Measurements from ENCODE around the gene CPEB3.

CPEB3 gene

DNA sequence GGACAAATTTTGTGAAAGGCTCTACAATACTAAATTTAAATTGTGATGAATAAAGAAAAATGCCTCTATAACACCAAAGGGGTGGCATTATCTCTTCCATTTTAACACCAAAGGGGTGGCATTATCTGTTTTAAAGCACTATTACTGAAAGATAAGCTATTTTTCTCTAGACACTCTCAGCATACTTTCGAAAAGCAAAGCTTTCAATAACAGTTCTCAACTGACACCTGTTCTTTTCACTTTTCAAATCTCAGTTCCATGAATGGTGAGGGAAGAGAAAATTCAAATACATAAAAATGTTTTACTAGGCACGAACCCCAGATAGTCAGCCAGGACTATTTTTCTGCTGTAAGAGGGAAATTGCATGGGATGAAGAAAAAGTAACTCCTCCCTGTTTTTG, 103.8 kb downstream of the CPEB3 start:
- no peak overlapping the region for H3K4me3 ChIP-seq (ENCODE audit: low read length in 2 of 2)
- no peaks in the 10 kb centered on the region for H3K27me3 ChIP-seq (ENCODE audit: control insufficient read depth in 2 of 2, insufficient read depth in 2 of 2, low read length in 2 of 2)
- peaks cover 0 to 3% of the 10 kb centered on the region in 2 donors for H3K36me3 ChIP-seq (ENCODE audit: control insufficient read depth in 2 of 2, insufficient read depth in 2 of 2, low read length in 2 of 2)
- H3K9ac ChIP-seq (ENCODE audit: low read depth in 1 of 2, low read length in 2 of 2): no peak overlapping the region
- H3K4me1 ChIP-seq (ENCODE audit: control insufficient read depth in 2 of 2, insufficient read depth in 2 of 2, low read length in 2 of 2): no peaks in the 10 kb centered on the region
- no peak overlapping the region for H3K27ac ChIP-seq (ENCODE audit: low read depth in 2 of 2, low read length in 2 of 2)
- H3K9me3 ChIP-seq (ENCODE audit: control insufficient read depth in 2 of 2, low read length in 2 of 2): no peaks in the 10 kb centered on the region

DNA sequence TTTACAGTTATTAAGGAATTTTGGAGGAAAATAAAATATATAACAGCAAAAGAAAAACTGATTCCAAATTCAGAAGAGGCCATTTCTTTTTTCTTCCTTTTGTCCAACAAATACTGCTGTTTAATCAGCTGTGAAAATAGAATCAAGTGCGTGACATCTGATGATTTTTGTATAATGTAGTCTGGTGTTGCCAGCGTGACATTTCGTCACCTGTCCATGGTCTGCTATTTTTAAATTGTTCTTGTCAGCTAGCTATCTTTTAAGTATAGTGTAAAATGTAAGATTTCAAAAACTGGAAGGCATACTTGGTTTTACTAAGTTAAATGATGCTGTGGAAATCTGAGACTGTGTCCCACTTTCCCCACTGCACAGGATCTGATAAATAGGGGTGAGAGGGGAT, 105.9 kb downstream of the CPEB3 start:
- Histone ChIP-seq H3K9me3 (ENCODE audit: control insufficient read depth in 2 of 2, low read length in 2 of 2) (no peaks in the 10 kb centered on the region), H3K4me3 (ENCODE audit: low read length in 2 of 2) (no peak overlapping the region), H3K36me3 (ENCODE audit: control insufficient read depth in 2 of 2, insufficient read depth in 2 of 2, low read length in 2 of 2) (no peaks in the 10 kb centered on the region), H3K9ac (ENCODE audit: low read depth in 1 of 2, low read length in 2 of 2) (no peak overlapping the region), H3K27ac (ENCODE audit: low read depth in 2 of 2, low read length in 2 of 2) (no peak overlapping the region), H3K27me3 (ENCODE audit: control insufficient read depth in 2 of 2, insufficient read depth in 2 of 2, low read length in 2 of 2) (no peaks in the 10 kb centered on the region), H3K4me1 (ENCODE audit: control insufficient read depth in 2 of 2, insufficient read depth in 2 of 2, low read length in 2 of 2) (peaks cover 2 to 3% of the 10 kb centered on the region in 2 donors)

DNA sequence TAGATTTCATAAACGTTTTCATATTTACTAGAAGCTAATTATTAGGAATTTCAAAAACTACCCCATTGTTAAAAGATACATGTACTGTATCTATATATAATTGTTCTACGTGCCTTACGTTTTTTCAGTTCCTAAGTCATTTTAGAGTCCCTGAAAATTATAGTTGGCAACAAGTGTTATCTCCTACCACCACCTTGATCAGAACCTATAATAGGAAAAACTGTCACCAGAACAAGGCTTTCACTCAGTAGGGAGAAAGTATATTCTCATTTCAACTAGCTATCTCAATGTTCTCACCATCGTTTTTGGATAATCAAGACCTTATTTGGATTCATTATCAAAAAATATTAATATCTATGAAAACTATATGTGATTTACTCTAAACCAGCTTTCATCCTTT, 107.7 kb downstream of the CPEB3 start:
- no peaks in the 10 kb centered on the region for H3K36me3 ChIP-seq (ENCODE audit: control insufficient read depth in 2 of 2, insufficient read depth in 2 of 2, low read length in 2 of 2)
- no peak overlapping the region for H3K27ac ChIP-seq (ENCODE audit: low read depth in 2 of 2, low read length in 2 of 2)
- no peak overlapping the region for H3K4me3 ChIP-seq (ENCODE audit: low read length in 2 of 2)
- H3K9ac ChIP-seq (ENCODE audit: low read depth in 1 of 2, low read length in 2 of 2): no peak overlapping the region
- H3K9me3 ChIP-seq (ENCODE audit: control insufficient read depth in 2 of 2, low read length in 2 of 2): no peaks in the 10 kb centered on the region
- H3K27me3 ChIP-seq (ENCODE audit: control insufficient read depth in 2 of 2, insufficient read depth in 2 of 2, low read length in 2 of 2): no peaks in the 10 kb centered on the region
- H3K4me1 ChIP-seq (ENCODE audit: control insufficient read depth in 2 of 2, insufficient read depth in 2 of 2, low read length in 2 of 2): peaks cover 2 to 3% of the 10 kb centered on the region in 2 donors

DNA sequence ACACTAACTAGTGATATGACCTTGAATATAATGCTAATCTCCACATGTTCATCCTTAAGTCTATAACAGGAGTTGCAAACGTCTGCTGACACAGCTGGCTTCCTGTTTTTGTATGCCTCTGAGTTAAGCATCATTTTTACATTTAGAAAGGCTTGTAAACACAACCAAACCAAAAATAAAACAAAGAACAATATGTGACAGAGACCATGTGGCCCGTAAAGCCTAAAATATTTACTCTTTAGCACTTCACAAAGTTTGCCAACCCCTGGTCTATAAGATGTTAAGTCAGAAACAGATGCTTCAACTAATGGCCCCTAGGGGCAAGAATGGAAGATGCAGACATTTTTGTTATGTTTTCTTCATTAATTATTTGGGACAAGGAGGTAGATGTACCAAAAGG, 109.3 kb downstream of the CPEB3 start:
- H3K9me3 ChIP-seq (ENCODE audit: control insufficient read depth in 2 of 2, low read length in 2 of 2): no peaks in the 10 kb centered on the region
- H3K27ac ChIP-seq (ENCODE audit: low read depth in 2 of 2, low read length in 2 of 2): no peak overlapping the region
- no peak overlapping the region for H3K4me3 ChIP-seq (ENCODE audit: low read length in 2 of 2)
- no peaks in the 10 kb centered on the region for H3K36me3 ChIP-seq (ENCODE audit: control insufficient read depth in 2 of 2, insufficient read depth in 2 of 2, low read length in 2 of 2)
- H3K4me1 ChIP-seq (ENCODE audit: control insufficient read depth in 2 of 2, insufficient read depth in 2 of 2, low read length in 2 of 2): peaks cover 2 to 3% of the 10 kb centered on the region in 2 donors
- H3K9ac ChIP-seq (ENCODE audit: low read depth in 1 of 2, low read length in 2 of 2): no peak overlapping the region
- H3K27me3 ChIP-seq (ENCODE audit: control insufficient read depth in 2 of 2, insufficient read depth in 2 of 2, low read length in 2 of 2): no peaks in the 10 kb centered on the region

DNA sequence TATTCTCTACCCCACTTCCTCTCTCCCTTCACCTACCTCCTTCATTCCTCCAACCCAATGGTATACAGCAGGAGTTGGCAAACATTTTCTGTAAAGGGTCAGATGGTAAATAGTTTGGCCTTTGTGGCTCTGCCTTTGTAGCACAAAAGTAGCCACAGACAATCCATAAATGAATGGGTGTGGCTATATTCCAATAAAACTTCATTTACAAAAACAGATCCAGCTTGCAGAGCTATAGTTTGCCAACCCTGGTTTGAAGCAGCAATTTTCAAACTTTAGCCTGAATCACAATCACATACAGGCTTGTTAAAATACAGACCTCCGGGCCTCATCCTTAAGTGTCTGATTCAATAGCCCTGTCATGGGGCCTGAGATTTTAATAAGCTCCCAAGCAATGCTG, 110.5 kb downstream of the CPEB3 start:
- no peaks in the 10 kb centered on the region for H3K27me3 ChIP-seq (ENCODE audit: control insufficient read depth in 2 of 2, insufficient read depth in 2 of 2, low read length in 2 of 2)
- H3K27ac ChIP-seq (ENCODE audit: low read depth in 2 of 2, low read length in 2 of 2): no peak overlapping the region
- peaks cover 2 to 3% of the 10 kb centered on the region in 2 donors for H3K4me1 ChIP-seq (ENCODE audit: control insufficient read depth in 2 of 2, insufficient read depth in 2 of 2, low read length in 2 of 2)
- H3K4me3 ChIP-seq (ENCODE audit: low read length in 2 of 2): no peak overlapping the region
- H3K36me3 ChIP-seq (ENCODE audit: control insufficient read depth in 2 of 2, insufficient read depth in 2 of 2, low read length in 2 of 2): no peaks in the 10 kb centered on the region
- no peak overlapping the region for H3K9ac ChIP-seq (ENCODE audit: low read depth in 1 of 2, low read length in 2 of 2)
- no peaks in the 10 kb centered on the region for H3K9me3 ChIP-seq (ENCODE audit: control insufficient read depth in 2 of 2, low read length in 2 of 2)

DNA sequence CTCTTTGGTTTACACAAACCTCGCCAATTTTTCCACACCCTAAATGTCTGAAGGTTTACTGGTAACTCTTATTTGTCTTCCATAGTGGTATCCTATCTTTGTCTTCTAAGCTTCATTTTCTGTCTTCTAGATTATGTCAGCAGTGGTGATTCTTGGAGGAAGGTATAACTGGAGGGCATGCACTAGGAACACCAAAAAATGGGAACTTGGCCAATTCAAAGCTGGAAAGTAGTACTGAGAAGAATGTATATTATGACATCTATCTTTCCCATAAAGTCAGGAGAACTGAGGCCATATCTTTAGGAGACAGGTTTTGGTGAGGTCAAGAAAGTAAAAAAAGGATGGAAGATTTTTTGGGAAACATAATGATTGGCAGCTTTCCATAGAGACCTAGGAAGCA, 113.3 kb downstream of the CPEB3 start:
- Histone ChIP-seq H3K9me3 (ENCODE audit: control insufficient read depth in 2 of 2, low read length in 2 of 2) (no peaks in the 10 kb centered on the region), H3K4me3 (ENCODE audit: low read length in 2 of 2) (no peak overlapping the region), H3K27ac (ENCODE audit: low read depth in 2 of 2, low read length in 2 of 2) (no peak overlapping the region), H3K4me1 (ENCODE audit: control insufficient read depth in 2 of 2, insufficient read depth in 2 of 2, low read length in 2 of 2) (peaks cover 2 to 3% of the 10 kb centered on the region in 2 donors), H3K36me3 (ENCODE audit: control insufficient read depth in 2 of 2, insufficient read depth in 2 of 2, low read length in 2 of 2) (peaks cover 0 to under 1% of the 10 kb centered on the region in 2 donors), H3K9ac (ENCODE audit: low read depth in 1 of 2, low read length in 2 of 2) (no peak overlapping the region), H3K27me3 (ENCODE audit: control insufficient read depth in 2 of 2, insufficient read depth in 2 of 2, low read length in 2 of 2) (no peaks in the 10 kb centered on the region)

DNA sequence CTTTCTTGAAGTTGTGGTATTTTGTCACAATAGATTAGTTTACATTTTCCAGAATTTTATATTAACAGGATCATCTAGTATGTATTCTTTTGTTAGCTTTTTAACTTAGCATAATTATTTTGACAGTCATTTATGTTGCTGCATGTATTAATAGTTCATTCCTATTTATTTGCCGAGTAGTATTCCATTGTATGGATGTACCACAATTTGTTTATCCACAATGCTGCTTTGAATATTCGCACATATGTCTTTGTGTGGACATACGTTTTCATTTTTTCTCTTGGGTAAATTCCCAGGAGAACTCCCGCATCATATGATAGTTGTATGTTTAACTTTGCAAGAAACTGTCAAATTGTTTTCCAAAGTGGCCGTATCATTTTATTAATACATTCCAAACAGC, 115.7 kb downstream of the CPEB3 start:
- Histone ChIP-seq H3K27ac (ENCODE audit: low read depth in 2 of 2, low read length in 2 of 2) (no peak overlapping the region), H3K9me3 (ENCODE audit: control insufficient read depth in 2 of 2, low read length in 2 of 2) (no peaks in the 10 kb centered on the region), H3K4me3 (ENCODE audit: low read length in 2 of 2) (no peak overlapping the region), H3K9ac (ENCODE audit: low read depth in 1 of 2, low read length in 2 of 2) (no peak overlapping the region), H3K27me3 (ENCODE audit: control insufficient read depth in 2 of 2, insufficient read depth in 2 of 2, low read length in 2 of 2) (no peaks in the 10 kb centered on the region), H3K36me3 (ENCODE audit: control insufficient read depth in 2 of 2, insufficient read depth in 2 of 2, low read length in 2 of 2) (peaks cover 0 to 3% of the 10 kb centered on the region in 2 donors), H3K4me1 (ENCODE audit: control insufficient read depth in 2 of 2, insufficient read depth in 2 of 2, low read length in 2 of 2) (no peaks in the 10 kb centered on the region)

DNA sequence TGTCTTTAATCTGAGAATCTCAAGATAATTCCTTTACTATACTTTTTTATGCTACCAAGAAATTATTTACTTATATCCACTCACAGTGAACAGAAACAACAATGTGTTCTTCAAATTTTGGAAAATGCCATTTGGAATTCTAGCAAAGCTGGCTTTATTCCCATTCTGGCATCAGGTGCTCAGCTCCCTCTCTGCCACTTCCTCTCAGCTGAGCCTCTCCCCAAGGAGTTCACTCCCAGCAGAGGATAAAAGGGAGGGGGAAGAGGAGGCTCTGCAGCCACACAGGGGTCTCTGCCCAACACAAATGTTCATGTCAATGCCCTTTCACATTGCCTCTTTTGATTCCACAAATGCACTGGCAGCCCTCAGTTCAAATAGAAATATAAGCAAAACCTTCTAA, 116.9 kb downstream of the CPEB3 start:
- Histone ChIP-seq H3K27ac (ENCODE audit: low read depth in 2 of 2, low read length in 2 of 2) (no peak overlapping the region), H3K9me3 (ENCODE audit: control insufficient read depth in 2 of 2, low read length in 2 of 2) (peaks cover 0 to 2% of the 10 kb centered on the region in 2 donors), H3K27me3 (ENCODE audit: control insufficient read depth in 2 of 2, insufficient read depth in 2 of 2, low read length in 2 of 2) (no peaks in the 10 kb centered on the region), H3K4me1 (ENCODE audit: control insufficient read depth in 2 of 2, insufficient read depth in 2 of 2, low read length in 2 of 2) (no peaks in the 10 kb centered on the region), H3K9ac (ENCODE audit: low read depth in 1 of 2, low read length in 2 of 2) (no peak overlapping the region), H3K4me3 (ENCODE audit: low read length in 2 of 2) (no peak overlapping the region), H3K36me3 (ENCODE audit: control insufficient read depth in 2 of 2, insufficient read depth in 2 of 2, low read length in 2 of 2) (peaks cover 0 to 3% of the 10 kb centered on the region in 2 donors)

DNA sequence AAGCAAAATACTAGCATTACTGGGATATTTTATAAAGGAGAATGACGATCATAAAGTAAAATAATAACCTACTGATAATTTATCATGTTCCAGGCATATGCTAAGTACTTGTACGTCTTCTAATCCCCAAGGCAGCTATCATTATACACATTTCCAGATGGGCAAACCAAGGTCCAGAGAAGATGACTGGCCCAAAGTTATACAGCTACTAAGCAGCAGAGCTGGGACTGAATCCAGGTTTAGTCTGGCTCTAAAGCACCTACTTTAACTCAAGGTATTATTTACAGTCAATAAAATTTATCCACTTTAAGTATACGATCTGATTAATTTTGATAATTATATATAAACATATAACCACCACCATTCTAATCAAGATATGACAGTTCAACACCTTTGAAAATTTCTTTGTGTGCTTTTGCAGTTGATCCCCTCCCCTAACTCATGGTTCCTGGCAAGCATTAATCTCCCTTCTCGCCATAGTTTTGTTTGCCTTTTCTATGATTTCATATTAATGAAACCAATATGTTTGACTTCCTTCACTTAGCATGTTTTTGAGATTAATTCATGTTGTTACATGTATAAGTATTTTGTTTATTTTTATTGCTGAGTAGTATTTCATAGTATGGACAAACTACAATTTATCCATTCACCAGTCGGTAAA, 126.7 kb downstream of the CPEB3 start:
- Histone ChIP-seq H3K4me3 (ENCODE audit: low read length in 2 of 2) (no peak overlapping the region), H3K27ac (ENCODE audit: low read depth in 2 of 2, low read length in 2 of 2) (no peak overlapping the region), H3K9ac (ENCODE audit: low read depth in 1 of 2, low read length in 2 of 2) (no peak overlapping the region), H3K36me3 (ENCODE audit: control insufficient read depth in 2 of 2, insufficient read depth in 2 of 2, low read length in 2 of 2) (no peaks in the 10 kb centered on the region), H3K9me3 (ENCODE audit: control insufficient read depth in 2 of 2, low read length in 2 of 2) (peaks cover 2 to 7% of the 10 kb centered on the region in 2 donors), H3K27me3 (ENCODE audit: control insufficient read depth in 2 of 2, insufficient read depth in 2 of 2, low read length in 2 of 2) (no peaks in the 10 kb centered on the region), H3K4me1 (ENCODE audit: control insufficient read depth in 2 of 2, insufficient read depth in 2 of 2, low read length in 2 of 2) (no peaks in the 10 kb centered on the region)

DNA sequence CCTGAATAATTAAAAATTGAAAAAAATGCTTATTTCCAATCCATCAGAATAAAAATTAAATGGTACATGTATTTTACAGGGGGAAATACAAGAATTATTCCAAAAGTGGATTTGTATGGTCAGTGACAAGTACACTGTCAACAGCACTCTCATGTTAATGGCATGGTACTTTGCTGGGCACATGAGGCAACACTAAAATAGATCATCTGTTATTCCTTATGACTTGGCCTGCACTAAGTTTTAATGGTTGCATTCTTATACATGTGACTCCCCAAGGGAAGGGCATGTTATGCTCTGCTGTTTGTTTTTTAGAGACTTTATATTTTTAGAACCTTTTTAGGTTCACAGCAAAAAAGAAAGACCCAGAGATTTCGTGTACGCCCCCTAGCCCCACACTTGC, 128.3 kb downstream of the CPEB3 start:
- Histone ChIP-seq H3K27ac (ENCODE audit: low read depth in 2 of 2, low read length in 2 of 2) (no peak overlapping the region), H3K27me3 (ENCODE audit: control insufficient read depth in 2 of 2, insufficient read depth in 2 of 2, low read length in 2 of 2) (no peaks in the 10 kb centered on the region), H3K4me1 (ENCODE audit: control insufficient read depth in 2 of 2, insufficient read depth in 2 of 2, low read length in 2 of 2) (no peaks in the 10 kb centered on the region), H3K36me3 (ENCODE audit: control insufficient read depth in 2 of 2, insufficient read depth in 2 of 2, low read length in 2 of 2) (no peaks in the 10 kb centered on the region), H3K9me3 (ENCODE audit: control insufficient read depth in 2 of 2, low read length in 2 of 2) (peaks cover 2 to 7% of the 10 kb centered on the region in 2 donors), H3K4me3 (ENCODE audit: low read length in 2 of 2) (no peak overlapping the region), H3K9ac (ENCODE audit: low read depth in 1 of 2, low read length in 2 of 2) (no peak overlapping the region)
